Testis (tissue), 3 donors: Measurements from ENCODE around the gene ARFGEF3. TPM values are rescaled to one million over a fixed set of nuclear protein-coding genes. Genes with fewer than 3 reads are reported as not detected.

Source experiments
- DNase-seq: peaks from one replicate; pipeline ENCODE4 v3.0.0-alpha.2; 2019
- H3K27ac ChIP-seq, 2 donors: fragments of 200-600 bp; sonication (generic); one replicate each; pipeline ENCODE4 v1.5.1; 2019
- H3K27me3 ChIP-seq: fragments of 200-600 bp; sonication (generic); one replicate; pipeline ENCODE4 v1.5.1; 2019
- H3K36me3 ChIP-seq: fragments of 200-600 bp; sonication (generic); one replicate; pipeline ENCODE4 v1.5.1; 2017; ENCODE audit warnings: low read depth; ENCODE audit errors: missing control alignments
- H3K4me1 ChIP-seq: fragments of 200-600 bp; sonication (generic); one replicate; pipeline ENCODE4 v1.5.1; 2019
- H3K4me3 ChIP-seq, 2 donors: fragments of 200-600 bp; sonication (generic); one replicate each; pipeline ENCODE4 v1.5.1; 2017 to 2019
- H3K9me3 ChIP-seq: fragments of 200-600 bp; sonication (generic); one replicate; pipeline ENCODE4 v1.5.1; 2017
- CTCF ChIP-seq, 3 experiments: fragments of 450-650 bp in 2 of 3; fragments of 200-600 bp in 1 of 3; sonication (generic) in 1 of 3; IDR thresholded peaks; one replicate each; pipeline ENCODE4 v1.5.1; 2016 to 2019; ENCODE audit warnings: antibody characterized with exemption in 3 of 3, mild to moderate bottlenecking in 2 of 3, moderate library complexity in 1 of 3
- POLR2A ChIP-seq: fragments of 450-650 bp; IDR thresholded peaks from one replicate; pipeline ENCODE4 v1.6.1; 2017; ENCODE audit warnings: antibody characterized with exemption, mild to moderate bottlenecking, moderate library complexity
- WGBS, 2 donors: methylation state at CpG; one replicate each; pipeline ENCODE4 v1.1.5; 2018; 5-methylcytosine and 5-hydroxymethylcytosine counted together
- intact Hi-C: fragments of 100-400 bp; cut with DNase I; formaldehyde crosslinking; loops from one replicate; pipeline ENCODE4 v1.15.1; 2023; ENCODE audit warnings: low total_unique reads
- polyA plus RNA-seq: library from polyadenylated mRNA; stranded (reverse); fragments of 350-450 nt; fragmentation: Illumina TruSeq; extraction: RNeasy Lipid Tissue Mini Kit (QIAGEN cat#74804); gene quantifications from one replicate; pipeline ENCODE4 v1.2.3, GENCODE V29; 2014; ENCODE audit warnings: low read depth, low replicate concordance; ENCODE audit not compliant: insufficient read depth
- total RNA-seq, 2 donors: library from RNA; depleted of rRNA; stranded (reverse); fragments of >200 nt; gene quantifications; one replicate each; pipeline ENCODE4 v1.2.3, GENCODE V29; 2016

ARFGEF3 gene
- total and polyA plus RNA-seq, 3 donors from 2014 or later, result 1.9 to 2.9 (median 2.8) TPM

GRCh38 chr6:138198430-138199091 lies 36.8 kb downstream of the ARFGEF3 start:
- Histone ChIP-seq H3K4me1 (no peaks in the 10 kb centered on the region), H3K36me3 (no peaks in the 10 kb centered on the region), H3K4me3 (no peak overlapping the region), H3K27me3 (no peaks in the 10 kb centered on the region), H3K9me3 (no peaks in the 10 kb centered on the region), H3K27ac (no peak overlapping the region)
- TF ChIP-seq CTCF (IDR thresholded peaks at IDR 0.05) (no peak), POLR2A (no peak)
- no peak for DNase-seq
- intact Hi-C loops, result no loop called here
- WGBS, 2 donors, result 61 to 69% methylated on average over 6 of the region's 6 CpGs

GRCh38 chr6:138201836-138202235 lies 40.1 kb downstream of the ARFGEF3 start:
- WGBS, 2 donors, result 88 to 97% methylated on average over 4 of the region's 4 CpGs
- intact Hi-C loops, result no loop called here
- Histone ChIP-seq H3K9me3 (no peaks in the 10 kb centered on the region), H3K27me3 (no peaks in the 10 kb centered on the region), H3K36me3 (no peaks in the 10 kb centered on the region), H3K4me1 (no peaks in the 10 kb centered on the region), H3K4me3 (no peak overlapping the region), H3K27ac (no peak overlapping the region)
- no peak for DNase-seq
- TF ChIP-seq POLR2A, result no peak
- no peak for TF ChIP-seq CTCF (IDR thresholded peaks at IDR 0.05)

- no peak for DNase-seq
- no peak for TF ChIP-seq POLR2A
- TF ChIP-seq CTCF (IDR thresholded peaks at IDR 0.05), result no peak
- intact Hi-C loops, result no loop called here
- 90 to 96% methylated on average over 2 of the region's 2 CpGs for WGBS, 2 donors
- Histone ChIP-seq H3K27me3 (no peaks in the 10 kb centered on the region), H3K27ac (no peak overlapping the region), H3K36me3 (no peaks in the 10 kb centered on the region), H3K4me3 (no peak overlapping the region), H3K4me1 (no peaks in the 10 kb centered on the region), H3K9me3 (no peaks in the 10 kb centered on the region)
These were observed 41.6 kb downstream of the ARFGEF3 start for GRCh38 chr6:138203315-138203714.

GRCh38 chr6:138204303-138204702 lies 42.6 kb downstream of the ARFGEF3 start:
- intact Hi-C loops, result no loop called here
- no peaks in the 10 kb centered on the region for H3K36me3 ChIP-seq

More at GRCh38 chr6:138204303-138204702, 42.6 kb downstream of the ARFGEF3 start:
- Histone ChIP-seq H3K4me1 (no peaks in the 10 kb centered on the region), H3K27ac (no peak overlapping the region), H3K9me3 (no peaks in the 10 kb centered on the region), H3K4me3 (no peak overlapping the region), H3K27me3 (no peaks in the 10 kb centered on the region)
- no peak for DNase-seq
- TF ChIP-seq POLR2A (no peak), CTCF (IDR thresholded peaks at IDR 0.05) (no peak)
